Renal cortex interstitium (tissue), 3 donors: ENCODE measurements around the gene CLDN8. TPM values are rescaled to one million over a fixed set of nuclear protein-coding genes. Genes with fewer than 3 reads are reported as not detected.

Experiments used
- polyA plus RNA-seq, 3 donors: library from polyadenylated mRNA; unstranded; fragments of 120-200 nt; gene quantifications; one replicate each; pipeline ENCODE4 v1.2.1, GENCODE V29; 2013; ENCODE audit not compliant: insufficient read length in 3 of 3

Gene CLDN8
- polyA plus RNA-seq, 3 donors: 37.7 to 52.3 (median 46.3) TPM

Other genes starting within 250 kb of the CLDN8 start
- gene CLDN17, start 49.3 kb downstream of the CLDN8 start, polyA plus RNA-seq: not detected
- gene KRTAP24-1, start 66.9 kb upstream of the CLDN8 start, polyA plus RNA-seq: not detected
- gene KRTAP25-1, start 73.4 kb upstream of the CLDN8 start, polyA plus RNA-seq: not detected
- not detected for gene KRTAP26-1, start 104.2 kb upstream of the CLDN8 start, polyA plus RNA-seq
- not detected for gene KRTAP27-1, start 121.6 kb upstream of the CLDN8 start, polyA plus RNA-seq
- gene KRTAP23-1, start 132.5 kb upstream of the CLDN8 start, polyA plus RNA-seq: not detected
- not detected for gene KRTAP13-2, start 156.2 kb upstream of the CLDN8 start, polyA plus RNA-seq
- not detected for gene KRTAP13-1, start 179.9 kb upstream of the CLDN8 start, polyA plus RNA-seq
- not detected for gene KRTAP13-3, start 209.8 kb upstream of the CLDN8 start, polyA plus RNA-seq
- gene KRTAP13-4, start 214.1 kb upstream of the CLDN8 start, polyA plus RNA-seq: not detected
- gene KRTAP15-1, start 224.2 kb upstream of the CLDN8 start, polyA plus RNA-seq: not detected